SK-N-MC (cell line): ENCODE data around the gene UGT1A7.

ENCODE experiments used
- EZH2 ChIP-seq: fragments of 200-600 bp; sonication (generic); IDR thresholded peaks from one replicate; pipeline ENCODE4 v1.6.1; 2017; ENCODE audit warnings: antibody characterized with exemption
- FOXP2 ChIP-seq: optimal IDR thresholded peaks from 2 replicates; pipeline ENCODE3; 2011; ENCODE audit warnings: mild to moderate bottlenecking, moderate library complexity; ENCODE audit not compliant: insufficient read depth; ENCODE audit errors: extremely low read length, control extremely low read depth
- POLR2AphosphoS5 ChIP-seq: IDR thresholded peaks from 2 replicates; pipeline ENCODE4 v1.6.1; 2012; ENCODE audit warnings: mild to moderate bottlenecking, low read depth, low read length, borderline replicate concordance

DNA sequence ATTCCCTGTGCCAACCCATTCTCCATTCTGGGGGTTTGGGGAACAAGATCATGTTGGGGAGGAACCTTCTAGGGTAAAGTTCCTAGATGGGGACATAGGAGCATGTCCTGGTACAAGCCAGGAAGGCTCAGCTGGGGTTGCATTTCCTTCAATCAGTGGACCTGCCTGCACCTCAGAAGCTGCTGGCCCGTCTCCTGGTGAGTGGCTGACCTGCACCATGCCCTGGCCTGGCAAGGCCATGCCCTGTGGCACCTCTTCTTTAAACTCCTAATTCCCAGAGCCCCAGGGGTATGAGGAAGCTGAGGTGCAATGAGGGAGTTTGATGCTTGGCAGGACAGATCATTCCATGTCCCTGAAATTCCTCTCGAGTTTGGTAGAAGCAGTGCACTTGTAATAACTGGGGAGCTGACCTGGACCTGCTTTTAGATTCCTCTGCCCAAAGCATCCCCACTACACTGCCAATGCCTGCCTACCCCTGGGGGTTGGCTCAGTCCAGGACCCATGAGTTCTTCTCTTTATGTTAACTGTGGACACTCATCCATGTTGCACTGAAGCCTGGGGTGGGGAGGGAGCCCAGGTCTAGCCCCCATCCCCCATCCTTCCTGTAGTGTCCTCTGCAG, 121.7 kb downstream of the UGT1A7 start:
- no peak for TF ChIP-seq EZH2
- TF ChIP-seq POLR2AphosphoS5: no peak
- no peak for TF ChIP-seq FOXP2
